Tibial nerve (tissue), 4 donors: ENCODE measurements around the gene TEX2. TPM values are rescaled to one million over a fixed set of nuclear protein-coding genes. Genes with fewer than 3 reads are reported as not detected.
"Not testable (repeated sequence)": the region's sequence is repeated elsewhere in the genome, so short reads cannot be mapped to it uniquely, and the experiment has no call there.

Experiments used
- DNase-seq, 2 donors: peaks; one replicate each; pipeline ENCODE4 v3.0.0-alpha.2; 2019; ENCODE audit warnings: low spot score in 2 of 2
- H3K27ac ChIP-seq, 4 donors: fragments of 200-600 bp; sonication (generic) in 3 of 4; one replicate each; pipeline ENCODE4 v1.5.1; 2017 to 2019; ENCODE audit warnings: mild to moderate bottlenecking in 1 of 4
- H3K27me3 ChIP-seq, 2 donors: fragments of 200-600 bp; sonication (generic) in 1 of 2; one replicate each; pipeline versions ENCODE4 v1.5.1 to v1.6.0; 2017 to 2019
- H3K36me3 ChIP-seq, 3 donors: fragments of 200-600 bp; sonication (generic); one replicate each; pipeline ENCODE4 v1.5.1; 2018 to 2019
- H3K4me1 ChIP-seq, 4 donors: fragments of 200-600 bp; sonication (generic) in 3 of 4; one replicate each; pipeline ENCODE4 v1.5.1; 2017 to 2019
- H3K4me3 ChIP-seq, 4 donors: fragments of 200-600 bp; sonication (generic) in 3 of 4; one replicate each; pipeline ENCODE4 v1.5.1; 2017 to 2019; ENCODE audit warnings: mild to moderate bottlenecking in 1 of 4, moderate library complexity in 1 of 4
- H3K9me3 ChIP-seq, 4 donors: fragments of 200-600 bp; sonication (generic) in 3 of 4; one replicate each; pipeline ENCODE4 v1.5.1; 2017 to 2019
- EP300 ChIP-seq, 2 donors: sonication (generic); formaldehyde crosslinking; IDR thresholded peaks; one replicate each; pipeline ENCODE4 v1.6.1; 2017; ENCODE audit warnings: antibody characterized with exemption in 2 of 2, mild to moderate bottlenecking in 1 of 2
- POLR2A ChIP-seq, 2 donors: fragments of 450-650 bp; IDR thresholded peaks; one replicate each; pipeline ENCODE4 v1.6.1; 2017; ENCODE audit warnings: antibody characterized with exemption in 2 of 2, mild to moderate bottlenecking in 2 of 2, moderate library complexity in 2 of 2
- WGBS, 2 donors: methylation state at CpG; one replicate each; pipeline ENCODE4 v1.1.5; 2018; 5-methylcytosine and 5-hydroxymethylcytosine counted together
- total RNA-seq, 4 donors: library from RNA; depleted of rRNA; stranded (reverse); fragments of >200 nt; gene quantifications; one replicate each; pipeline ENCODE4 v1.1.0, GENCODE V29; 2016
- TF ChIP-seq, protein P1 (sequence below), 5 experiments: fragments of 200-600 bp in 3 of 5; fragments of 450-650 bp in 2 of 5; sonication (generic) in 3 of 5; IDR thresholded peaks; one replicate each; pipeline ENCODE4 v1.5.1; 2016 to 2019; ENCODE audit warnings: antibody characterized with exemption in 5 of 5, mild to moderate bottlenecking in 3 of 5, moderate library complexity in 2 of 5

TEX2 gene
- total RNA-seq, 4 donors from 2014 or later, result 32.6 to 110 (median 59.7) TPM

GRCh38 chr17:64212122-64212521 is 50.9 kb downstream of the TEX2 start:
- peak overlapping the region in 1 of 4 donors; percentile 4 for H3K27ac ChIP-seq
- peaks cover 0 to 26% (median 12%) of the 10 kb centered on the region in 4 donors for H3K4me1 ChIP-seq
- WGBS, 2 donors, result 65 to 73% methylated on average over 2 of the region's 2 CpGs
- H3K9me3 ChIP-seq, result no peaks in the 10 kb centered on the region
- peaks cover 0 to 27% (median 0%) of the 10 kb centered on the region in 3 donors for H3K36me3 ChIP-seq
- no peaks in the 10 kb centered on the region for H3K27me3 ChIP-seq
- TF ChIP-seq, protein P1, sequence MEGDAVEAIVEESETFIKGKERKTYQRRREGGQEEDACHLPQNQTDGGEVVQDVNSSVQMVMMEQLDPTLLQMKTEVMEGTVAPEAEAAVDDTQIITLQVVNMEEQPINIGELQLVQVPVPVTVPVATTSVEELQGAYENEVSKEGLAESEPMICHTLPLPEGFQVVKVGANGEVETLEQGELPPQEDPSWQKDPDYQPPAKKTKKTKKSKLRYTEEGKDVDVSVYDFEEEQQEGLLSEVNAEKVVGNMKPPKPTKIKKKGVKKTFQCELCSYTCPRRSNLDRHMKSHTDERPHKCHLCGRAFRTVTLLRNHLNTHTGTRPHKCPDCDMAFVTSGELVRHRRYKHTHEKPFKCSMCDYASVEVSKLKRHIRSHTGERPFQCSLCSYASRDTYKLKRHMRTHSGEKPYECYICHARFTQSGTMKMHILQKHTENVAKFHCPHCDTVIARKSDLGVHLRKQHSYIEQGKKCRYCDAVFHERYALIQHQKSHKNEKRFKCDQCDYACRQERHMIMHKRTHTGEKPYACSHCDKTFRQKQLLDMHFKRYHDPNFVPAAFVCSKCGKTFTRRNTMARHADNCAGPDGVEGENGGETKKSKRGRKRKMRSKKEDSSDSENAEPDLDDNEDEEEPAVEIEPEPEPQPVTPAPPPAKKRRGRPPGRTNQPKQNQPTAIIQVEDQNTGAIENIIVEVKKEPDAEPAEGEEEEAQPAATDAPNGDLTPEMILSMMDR (IDR thresholded peaks at IDR 0.05), result no peak
- TF ChIP-seq EP300 (IDR thresholded peaks at IDR 0.05), result no peak
- TF ChIP-seq POLR2A (IDR thresholded peaks at IDR 0.05), result no peak
- no peak for DNase-seq
- no peak overlapping the region for H3K4me3 ChIP-seq

GRCh38 chr17:64209983-64210382 is 53.1 kb downstream of the TEX2 start:
- TF ChIP-seq POLR2A (IDR thresholded peaks at IDR 0.05) (no peak), EP300 (IDR thresholded peaks at IDR 0.05) (no peak)
- TF ChIP-seq, protein P1 (IDR thresholded peaks at IDR 0.05), result no peak
- no peak overlapping the region for H3K27ac ChIP-seq
- peaks cover 0 to 27% (median 0%) of the 10 kb centered on the region in 3 donors for H3K36me3 ChIP-seq
- no peaks in the 10 kb centered on the region for H3K9me3 ChIP-seq
- no peak for DNase-seq
- no peaks in the 10 kb centered on the region for H3K27me3 ChIP-seq
- peaks cover 0 to 8% (median 2%) of the 10 kb centered on the region in 4 donors for H3K4me1 ChIP-seq
- no peak overlapping the region for H3K4me3 ChIP-seq
- 92 to 95% methylated on average over 6 of the region's 6 CpGs for WGBS, 2 donors

DNA sequence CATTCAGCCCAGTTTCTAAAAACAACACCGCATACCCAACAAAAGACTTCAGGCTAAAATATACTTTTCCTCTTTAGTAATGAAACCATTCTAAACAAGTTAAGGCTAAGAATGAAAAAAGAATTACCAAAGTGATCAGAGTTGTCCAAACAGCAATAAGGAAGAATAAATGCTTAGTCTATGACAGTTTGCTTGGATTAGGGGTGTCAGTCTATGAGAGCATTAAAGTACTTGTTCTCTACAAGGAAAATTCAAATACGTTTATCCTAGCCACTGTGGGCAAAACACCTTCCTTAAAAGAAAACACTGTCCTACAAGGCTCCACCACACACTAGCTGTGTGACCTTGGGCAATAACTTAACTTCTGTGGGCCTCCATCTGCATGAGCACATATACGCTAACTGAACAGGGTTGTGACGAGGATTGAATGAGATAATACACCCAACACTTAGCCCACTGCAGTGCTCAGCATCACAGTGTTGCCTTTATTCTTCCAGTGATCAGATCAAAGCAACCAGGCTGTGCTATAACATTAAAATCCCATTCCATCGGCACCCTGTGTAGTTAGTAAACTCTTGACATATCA is 53.6 kb downstream of the TEX2 start:
- Histone ChIP-seq H3K4me1 (peaks cover 0 to 8% (median 0%) of the 10 kb centered on the region in 4 donors), H3K36me3 (peaks cover 0 to 27% (median 0%) of the 10 kb centered on the region in 3 donors), H3K9me3 (no peaks in the 10 kb centered on the region), H3K4me3 (no peak overlapping the region), H3K27ac (no peak overlapping the region), H3K27me3 (no peaks in the 10 kb centered on the region)
- TF ChIP-seq POLR2A (IDR thresholded peaks at IDR 0.05), result no peak
- TF ChIP-seq EP300 (IDR thresholded peaks at IDR 0.05), result no peak
- TF ChIP-seq, protein P1 (IDR thresholded peaks at IDR 0.05), result no peak
- DNase-seq, result no peak
- 71 to 79% methylated on average over 5 of the region's 5 CpGs for WGBS, 2 donors

- DNase-seq, H3K27me3 ChIP-seq, H3K9me3 ChIP-seq, H3K4me3 ChIP-seq, H3K27ac ChIP-seq: not testable (repeated sequence)
- H3K36me3 ChIP-seq, result peaks cover 0 to 24% (median 0%) of the 10 kb centered on the region in 3 donors
- peaks cover 0 to 10% (median 3%) of the 10 kb centered on the region in 4 donors for H3K4me1 ChIP-seq
These were observed 54.4 kb downstream of the TEX2 start for GRCh38 chr17:64208656-64209055.

GRCh38 chr17:64205804-64206203 is 57.3 kb downstream of the TEX2 start:
- Histone ChIP-seq H3K36me3 (peaks cover 0 to 2% (median 0%) of the 10 kb centered on the region in 3 donors), H3K4me1 (peaks cover 0 to 34% (median 19%) of the 10 kb centered on the region in 4 donors), H3K4me3 (no peak overlapping the region), H3K9me3 (no peaks in the 10 kb centered on the region), H3K27ac (no peak overlapping the region), H3K27me3 (no peaks in the 10 kb centered on the region)
- TF ChIP-seq POLR2A (IDR thresholded peaks at IDR 0.05) (no peak), EP300 (IDR thresholded peaks at IDR 0.05) (no peak)
- TF ChIP-seq, protein P1 (IDR thresholded peaks at IDR 0.05), result no peak
- DNase-seq, result no peak
- 79 to 87% methylated on average over 2 of the region's 2 CpGs for WGBS, 2 donors
